Daoy (cell line): ENCODE results near the gene PARP9. TPM values are rescaled to one million over a fixed set of nuclear protein-coding genes. Genes with fewer than 3 reads are reported as not detected.

Experiments
- DNase-seq: peaks from one replicate; pipeline ENCODE4 v3.0.0-alpha.2; 2015; ENCODE audit warnings: low read depth
- total RNA-seq: library from RNA; depleted of rRNA; stranded (reverse); fragments of >200 nt; shearing (Covaris generic); gene quantifications from 2 replicates; pipeline ENCODE4 v1.2.3, GENCODE V29; 2014; rRNA removed

The PARP9 gene
- total RNA-seq, 1 experiment from 2014 or later: 11.9 TPM

- DNase-seq: peak; percentile 73
Observed at GRCh38 chr3:122484985-122485384, 79.1 kb downstream of the PARP9 start.

DNA sequence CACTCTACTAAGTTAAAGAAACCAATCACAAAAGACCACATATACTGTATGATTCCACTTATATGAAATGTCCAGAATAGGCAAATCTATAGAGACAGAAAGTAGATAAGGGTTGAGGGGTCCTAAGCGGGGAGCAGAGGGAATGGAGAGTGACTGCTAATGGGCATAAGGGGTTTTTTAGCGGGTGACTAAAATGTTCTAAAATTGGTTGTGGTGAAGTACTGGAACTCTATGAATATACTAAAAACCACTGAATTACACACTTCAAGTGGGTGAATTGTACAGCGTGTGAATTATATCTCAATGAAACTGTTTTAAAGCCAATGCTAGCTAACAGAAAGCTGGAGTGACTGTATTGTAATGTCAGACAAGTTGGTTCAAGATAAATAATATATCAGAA is 82.7 kb downstream of the PARP9 start:
- no peak for DNase-seq

Other genes starting within 250 kb of the PARP9 start
- gene CSTA, start 239.1 kb downstream of the PARP9 start, total RNA-seq: not detected in 2 replicates
- 106 and 134 TPM in 2 replicates for gene MIX23, start 181.1 kb downstream of the PARP9 start, total RNA-seq
- gene FAM162A, start 180.1 kb downstream of the PARP9 start, total RNA-seq: 25.2 and 52.5 TPM in 2 replicates
- 6.2 and 6.5 TPM in 2 replicates for gene WDR5B, start 148.2 kb downstream of the PARP9 start, total RNA-seq
- gene KPNA1, start 49.4 kb downstream of the PARP9 start, total RNA-seq: 21.5 and 32.1 TPM in 2 replicates
- 13.7 and 14.7 TPM in 2 replicates for gene DTX3L, start within 50 bp of the PARP9 start, total RNA-seq
- under 0.01 TPM in 1 of 2 replicates, not detected in the other for gene PARP15, start 13.3 kb upstream of the PARP9 start, total RNA-seq
- 36.9 and 57.2 TPM in 2 replicates for gene PARP14, start 116.5 kb upstream of the PARP9 start, total RNA-seq
- 11.7 and 12.7 TPM in 2 replicates for gene HSPBAP1, start 229.5 kb upstream of the PARP9 start, total RNA-seq
- 17.5 and 18.3 TPM in 2 replicates for gene SLC49A4, start 230.8 kb upstream of the PARP9 start, total RNA-seq